Activated CD8-positive, alpha-beta T cell treated with anti-CD3 and anti-CD28 coated beads for 36 hours (primary cell): ENCODE measurements around the gene POU2F2. TPM values are rescaled to one million over a fixed set of nuclear protein-coding genes. Genes with fewer than 3 reads are reported as not detected.

ENCODE experiments used
- ATAC-seq: fragments of 200-7000 bp; cut with Tn5 transposase; one replicate; pipeline ENCODE4 v1.10.0; 2021; ENCODE audit warnings: mild to moderate bottlenecking, moderate library complexity
- CTCF ChIA-PET: fragments of 350-600 bp; sonication (Branson Sonifier 250); formaldehyde crosslinking; loops from one replicate; lab custom pipeline; 2021; ENCODE audit warnings: antibody characterized with exemption; lab: Charles Lee
- POLR2A ChIA-PET: fragments of 350-600 bp; sonication (Branson Sonifier 250); formaldehyde crosslinking; loops from one replicate; lab custom pipeline; 2021; ENCODE audit warnings: antibody characterized with exemption; lab: Charles Lee
- DNase-seq: peaks from one replicate; pipeline ENCODE4 v3.0.0-alpha.2; 2020
- H3K27ac Mint-ChIP-seq: one replicate; pipeline ENCODE4 v1.8.0; 2021; ENCODE audit warnings: mild to moderate bottlenecking, mixed read lengths
- H3K27me3 Mint-ChIP-seq: one replicate; pipeline ENCODE4 v1.8.0; 2021; ENCODE audit warnings: mixed read lengths
- H3K36me3 Mint-ChIP-seq: one replicate; pipeline ENCODE4 v1.8.0; 2021; ENCODE audit warnings: low read depth, mixed read lengths
- H3K4me1 Mint-ChIP-seq: one replicate; pipeline ENCODE4 v1.8.0; 2021; ENCODE audit warnings: low read depth, mixed read lengths
- H3K4me3 Mint-ChIP-seq: one replicate; pipeline ENCODE4 v1.8.0; 2021; ENCODE audit warnings: mild to moderate bottlenecking, moderate library complexity, mixed read lengths
- H3K9me3 Mint-ChIP-seq: one replicate; pipeline ENCODE4 v1.8.0; 2021; ENCODE audit warnings: mixed read lengths
- intact Hi-C: fragments of 100-400 bp; cut with micrococcal nuclease; formaldehyde crosslinking; loops from one replicate; pipeline ENCODE4 v1.10.0; 2022
- total RNA-seq, 2 experiments: library from RNA; stranded (reverse); gene quantifications; one replicate each; pipeline ENCODE4 v1.2.3, GENCODE V29; 2021
- TF ChIP-seq, protein P1 (sequence below): fragments of 200-600 bp; IDR thresholded peaks from one replicate; pipeline ENCODE4 v1.8.0; 2022; ENCODE audit warnings: antibody characterized with exemption, mild to moderate bottlenecking

Gene POU2F2
- total RNA-seq, 2 experiments from 2014 or later: 37.7 to 40.7 TPM

DNA sequence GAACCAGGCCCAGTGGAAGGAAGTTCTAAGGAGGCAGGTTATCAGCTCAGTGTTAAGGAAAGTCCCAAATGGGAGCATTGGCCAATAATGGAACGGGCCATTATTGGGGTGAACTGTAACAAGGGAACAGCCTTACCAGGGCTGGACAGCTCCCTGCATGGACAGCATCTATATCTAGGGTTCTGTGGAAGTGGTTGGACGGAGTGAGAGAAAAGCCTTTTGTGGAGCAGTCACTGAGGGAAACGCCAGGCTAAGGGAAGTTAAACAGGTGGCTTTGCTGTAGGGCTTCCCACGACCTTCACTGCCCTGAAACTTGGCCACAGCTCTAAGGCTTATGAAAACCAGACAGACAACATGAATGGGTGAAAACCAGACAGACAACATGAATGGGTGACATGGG is 17.0 kb downstream of the POU2F2 start:
- peak overlapping the region; percentile 37 for H3K27ac Mint-ChIP-seq
- H3K9me3 Mint-ChIP-seq: no peaks in the 10 kb centered on the region
- ATAC-seq: no peak
- no peak for DNase-seq
- no peak overlapping the region for H3K4me3 Mint-ChIP-seq
- ChIA-PET CTCF (interaction anchor here (1.5 to 2.7 kb wide), 3 partner anchors 17 to 69 kb away, joined by 3 to 12 read pairs (median 12); partner anchors contain the start of gene POU2F2), POLR2A (interaction anchor here (0.9 kb wide), 1 partner anchor 14 kb away, joined by 3 read pairs; no protein-coding TSS in a partner anchor)
- intact Hi-C loops: no loop called here
- H3K27me3 Mint-ChIP-seq: no peaks in the 10 kb centered on the region
- peaks cover 50% of the 10 kb centered on the region for H3K36me3 Mint-ChIP-seq
- peaks cover 51% of the 10 kb centered on the region for H3K4me1 Mint-ChIP-seq
- TF ChIP-seq, protein P1, sequence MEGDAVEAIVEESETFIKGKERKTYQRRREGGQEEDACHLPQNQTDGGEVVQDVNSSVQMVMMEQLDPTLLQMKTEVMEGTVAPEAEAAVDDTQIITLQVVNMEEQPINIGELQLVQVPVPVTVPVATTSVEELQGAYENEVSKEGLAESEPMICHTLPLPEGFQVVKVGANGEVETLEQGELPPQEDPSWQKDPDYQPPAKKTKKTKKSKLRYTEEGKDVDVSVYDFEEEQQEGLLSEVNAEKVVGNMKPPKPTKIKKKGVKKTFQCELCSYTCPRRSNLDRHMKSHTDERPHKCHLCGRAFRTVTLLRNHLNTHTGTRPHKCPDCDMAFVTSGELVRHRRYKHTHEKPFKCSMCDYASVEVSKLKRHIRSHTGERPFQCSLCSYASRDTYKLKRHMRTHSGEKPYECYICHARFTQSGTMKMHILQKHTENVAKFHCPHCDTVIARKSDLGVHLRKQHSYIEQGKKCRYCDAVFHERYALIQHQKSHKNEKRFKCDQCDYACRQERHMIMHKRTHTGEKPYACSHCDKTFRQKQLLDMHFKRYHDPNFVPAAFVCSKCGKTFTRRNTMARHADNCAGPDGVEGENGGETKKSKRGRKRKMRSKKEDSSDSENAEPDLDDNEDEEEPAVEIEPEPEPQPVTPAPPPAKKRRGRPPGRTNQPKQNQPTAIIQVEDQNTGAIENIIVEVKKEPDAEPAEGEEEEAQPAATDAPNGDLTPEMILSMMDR: no peak

DNA sequence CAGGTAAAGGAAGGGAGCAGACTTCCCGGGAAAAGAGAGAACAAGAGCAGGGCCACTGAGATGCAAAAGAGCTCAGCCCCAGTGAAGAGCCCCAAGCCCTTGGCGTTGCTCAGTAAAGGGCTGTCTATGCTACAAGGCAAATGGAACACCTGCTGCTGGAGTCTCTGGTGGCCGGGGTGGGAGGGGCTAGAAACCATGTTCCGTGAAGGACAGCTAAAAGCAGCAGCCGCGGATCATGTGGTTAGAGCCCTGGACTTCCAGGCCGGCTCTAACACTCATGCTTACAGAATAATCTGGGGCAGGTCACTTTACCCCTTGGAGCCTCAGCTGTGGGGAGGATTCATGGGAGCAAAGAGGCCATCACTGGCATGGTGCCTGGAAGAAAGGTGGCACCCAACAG is 17.8 kb downstream of the POU2F2 start:
- ATAC-seq: no peak
- Mint-ChIP-seq H3K4me1 (peaks cover 50% of the 10 kb centered on the region), H3K4me3 (no peak overlapping the region), H3K27me3 (no peaks in the 10 kb centered on the region), H3K9me3 (no peaks in the 10 kb centered on the region), H3K36me3 (peaks cover 50% of the 10 kb centered on the region), H3K27ac (peak overlapping the region; percentile 87)
- POLR2A ChIA-PET: interaction anchor here (0.9 to 1.0 kb wide), 2 partner anchors 8 to 91 kb away, joined by 3 to 4 read pairs; no protein-coding TSS in a partner anchor
- TF ChIP-seq, protein P1: no peak
- no peak for DNase-seq
- CTCF ChIA-PET: interaction anchor here (1.3 to 2.7 kb wide), 3 partner anchors 18 to 165 kb away, joined by 5 to 12 read pairs (median 12); partner anchors contain the start of gene POU2F2
- intact Hi-C loops: no loop called here

DNA sequence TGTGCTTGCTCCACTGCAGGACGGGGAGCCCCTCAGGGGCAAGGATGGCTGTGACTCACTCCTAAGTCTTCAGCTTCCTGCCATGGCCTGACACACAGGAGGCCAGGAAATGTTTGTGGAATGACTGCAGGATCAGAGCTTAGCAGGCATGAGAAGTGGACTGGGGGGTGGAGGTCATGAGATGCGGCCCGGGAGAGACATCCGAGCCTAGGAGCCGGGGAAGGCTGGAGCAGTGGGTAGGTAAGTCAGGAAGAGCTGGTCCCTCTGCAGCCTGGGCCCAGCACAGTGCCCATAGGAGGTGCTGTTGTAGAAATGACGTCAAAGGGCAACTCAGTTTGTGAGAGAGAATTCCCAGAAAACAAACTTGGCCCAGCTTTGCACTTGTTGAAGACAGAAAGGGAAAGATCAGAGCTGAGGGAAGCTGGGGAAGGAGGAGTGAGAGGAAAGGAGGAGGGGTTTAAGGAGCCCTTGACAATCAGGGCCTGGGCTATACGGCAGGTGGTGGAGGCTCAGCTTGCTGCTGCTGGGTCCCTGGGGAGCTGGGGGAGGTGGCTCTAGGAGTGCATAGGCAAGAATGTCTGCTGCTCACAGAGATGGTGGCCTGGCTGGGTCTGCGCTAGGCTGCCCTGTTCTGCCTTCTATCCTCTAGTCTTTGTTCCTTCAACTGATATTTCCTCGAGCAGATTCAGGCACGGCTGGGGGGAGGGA is 18.5 kb downstream of the POU2F2 start:
- ATAC-seq: peak; percentile 38
- Mint-ChIP-seq H3K36me3 (peaks cover 49% of the 10 kb centered on the region), H3K4me3 (no peak overlapping the region), H3K9me3 (no peaks in the 10 kb centered on the region), H3K4me1 (peaks cover 48% of the 10 kb centered on the region), H3K27ac (peak overlapping the region; percentile 87), H3K27me3 (no peaks in the 10 kb centered on the region)
- ChIA-PET CTCF (interaction anchor here (1.2 to 2.7 kb wide), 4 partner anchors 9 to 166 kb away, joined by 5 to 12 read pairs (median 8); partner anchors contain the start of gene POU2F2), POLR2A (interaction anchor here (0.9 to 1.0 kb wide), 3 partner anchors 9 to 92 kb away, joined by 3 to 4 read pairs (median 3); partner anchors contain the start of gene POU2F2)
- intact Hi-C loops: no loop called here
- TF ChIP-seq, protein P1: no peak
- DNase-seq: peak; percentile 25

DNA sequence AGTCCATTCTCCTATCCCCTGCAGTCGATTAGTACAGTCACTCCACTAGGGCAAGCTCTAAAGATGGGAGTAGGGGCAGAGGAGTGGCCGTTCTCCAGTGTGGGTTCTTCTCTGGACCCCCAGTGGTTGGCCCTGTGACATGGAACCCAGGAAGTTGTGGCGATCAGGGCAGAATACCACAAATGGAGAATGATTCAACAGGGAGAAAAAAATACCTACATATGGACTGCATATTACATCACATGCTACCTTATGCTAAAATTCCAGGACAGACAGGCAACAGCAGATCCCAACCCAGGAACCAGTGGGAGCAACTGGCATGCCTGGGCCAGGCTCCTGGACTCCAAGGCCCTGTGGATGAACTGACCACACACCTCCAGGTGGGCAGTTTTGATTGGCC is 20.4 kb downstream of the POU2F2 start:
- TF ChIP-seq, protein P1: no peak
- Mint-ChIP-seq H3K4me1 (peaks cover 41% of the 10 kb centered on the region), H3K27ac (peak overlapping the region; percentile 87), H3K36me3 (peaks cover 38% of the 10 kb centered on the region), H3K4me3 (no peak overlapping the region), H3K27me3 (no peaks in the 10 kb centered on the region), H3K9me3 (no peaks in the 10 kb centered on the region)
- ChIA-PET POLR2A (interaction anchor here (1.0 to 1.4 kb wide), 2 partner anchors 20 to 180 kb away, joined by 3 to 4 read pairs; partner anchors contain the start of gene POU2F2), CTCF (interaction anchor here (1.1 to 5.6 kb wide), 6 partner anchors 9 to 168 kb away, joined by 3 to 112 read pairs (median 21); partner anchors contain the start of gene POU2F2)
- intact Hi-C loops: no loop called here
- ATAC-seq: no peak
- DNase-seq: no peak
